Breast epithelium (tissue), 3 donors: ENCODE results near the gene FIGLA.

Experiments
- POLR2A ChIP-seq: fragments of 450-650 bp; IDR thresholded peaks from one replicate; pipeline ENCODE4 v1.6.1; 2016; ENCODE audit warnings: antibody characterized with exemption, mild to moderate bottlenecking, moderate library complexity
- POLR2AphosphoS5 ChIP-seq, 3 donors: sonication (generic); formaldehyde crosslinking; IDR thresholded peaks; one replicate each; pipeline ENCODE4 v1.6.1; 2017; ENCODE audit warnings: antibody characterized with exemption in 3 of 3
- TF ChIP-seq, protein P1 (sequence below), 3 donors: fragments of 450-650 bp; IDR thresholded peaks; one replicate each; pipeline ENCODE4 v1.5.1; 2016 to 2017; ENCODE audit warnings: antibody characterized with exemption in 3 of 3, mild to moderate bottlenecking in 3 of 3, moderate library complexity in 3 of 3

DNA sequence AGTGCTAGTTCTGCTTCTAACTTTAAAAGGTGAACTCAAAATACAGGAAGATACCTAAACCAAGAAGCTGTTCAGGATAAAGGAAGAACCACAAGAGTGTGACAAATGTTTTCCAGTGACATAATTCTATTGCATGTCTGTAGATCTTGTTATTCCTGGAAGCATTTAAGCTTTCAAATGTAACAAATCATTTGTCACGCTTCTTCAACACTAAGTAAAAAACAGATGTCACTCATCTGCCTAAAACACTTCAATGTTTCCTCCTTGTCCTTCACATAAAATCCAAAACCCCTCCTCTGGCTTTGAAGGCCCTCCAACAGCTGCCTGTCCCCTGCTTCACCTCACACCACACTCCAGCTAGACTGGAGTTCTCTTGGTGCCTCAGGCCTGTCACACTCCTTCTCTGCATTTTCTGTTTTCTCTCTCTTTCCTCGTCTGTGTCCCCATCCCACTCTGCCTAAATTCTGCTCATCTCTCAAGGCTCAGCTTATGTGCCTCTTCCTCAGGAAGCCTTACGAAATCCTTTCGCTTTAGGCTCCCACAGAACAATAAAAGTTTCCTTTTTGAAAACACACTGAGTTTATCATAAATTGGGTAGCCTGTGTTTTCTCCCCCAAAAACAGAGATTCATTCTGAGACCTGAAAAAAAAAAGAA, 36.4 kb upstream of the FIGLA start:
- TF ChIP-seq, protein P1, sequence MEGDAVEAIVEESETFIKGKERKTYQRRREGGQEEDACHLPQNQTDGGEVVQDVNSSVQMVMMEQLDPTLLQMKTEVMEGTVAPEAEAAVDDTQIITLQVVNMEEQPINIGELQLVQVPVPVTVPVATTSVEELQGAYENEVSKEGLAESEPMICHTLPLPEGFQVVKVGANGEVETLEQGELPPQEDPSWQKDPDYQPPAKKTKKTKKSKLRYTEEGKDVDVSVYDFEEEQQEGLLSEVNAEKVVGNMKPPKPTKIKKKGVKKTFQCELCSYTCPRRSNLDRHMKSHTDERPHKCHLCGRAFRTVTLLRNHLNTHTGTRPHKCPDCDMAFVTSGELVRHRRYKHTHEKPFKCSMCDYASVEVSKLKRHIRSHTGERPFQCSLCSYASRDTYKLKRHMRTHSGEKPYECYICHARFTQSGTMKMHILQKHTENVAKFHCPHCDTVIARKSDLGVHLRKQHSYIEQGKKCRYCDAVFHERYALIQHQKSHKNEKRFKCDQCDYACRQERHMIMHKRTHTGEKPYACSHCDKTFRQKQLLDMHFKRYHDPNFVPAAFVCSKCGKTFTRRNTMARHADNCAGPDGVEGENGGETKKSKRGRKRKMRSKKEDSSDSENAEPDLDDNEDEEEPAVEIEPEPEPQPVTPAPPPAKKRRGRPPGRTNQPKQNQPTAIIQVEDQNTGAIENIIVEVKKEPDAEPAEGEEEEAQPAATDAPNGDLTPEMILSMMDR (IDR thresholded peaks at IDR 0.05) = no peak
- TF ChIP-seq POLR2AphosphoS5 (IDR thresholded peaks at IDR 0.05) = no peak
- no peak for TF ChIP-seq POLR2A
